Fibroblast of the aortic adventitia (primary cell): ENCODE data around the gene OBP2A. TPM values are rescaled to one million over a fixed set of nuclear protein-coding genes. Genes with fewer than 3 reads are reported as not detected.
"Not testable (repeated sequence)": the region's sequence is repeated elsewhere in the genome, so short reads cannot be mapped to it uniquely, and the experiment has no call there.

ENCODE experiments used
- DNase-seq: peaks from one replicate; pipeline ENCODE4 v3.0.0-alpha.2; 2010; ENCODE audit warnings: low read depth
- H3K4me3 ChIP-seq: 2 replicates; pipeline ENCODE4 v1.5.1; 2011; ENCODE audit warnings: low read depth, mild to moderate bottlenecking, control low read depth, low read length, moderate library complexity
- total RNA-seq: library from RNA; depleted of rRNA; stranded (reverse); fragments of >200 nt; gene quantifications from 2 replicates; pipeline ENCODE4 v1.2.3, GENCODE V29; 2012; ENCODE audit warnings: low replicate concordance
- TF ChIP-seq, protein P1 (sequence below): IDR thresholded peaks from 2 replicates; pipeline ENCODE4 v1.5.1; 2011; ENCODE audit warnings: mild to moderate bottlenecking, low read length, control low read depth, inconsistent platforms; ENCODE audit not compliant: insufficient read depth

Gene OBP2A, protein sequence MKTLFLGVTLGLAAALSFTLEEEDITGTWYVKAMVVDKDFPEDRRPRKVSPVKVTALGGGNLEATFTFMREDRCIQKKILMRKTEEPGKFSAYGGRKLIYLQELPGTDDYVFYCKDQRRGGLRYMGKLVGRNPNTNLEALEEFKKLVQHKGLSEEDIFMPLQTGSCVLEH
- not detected in 2 replicates for total RNA-seq

DNA sequence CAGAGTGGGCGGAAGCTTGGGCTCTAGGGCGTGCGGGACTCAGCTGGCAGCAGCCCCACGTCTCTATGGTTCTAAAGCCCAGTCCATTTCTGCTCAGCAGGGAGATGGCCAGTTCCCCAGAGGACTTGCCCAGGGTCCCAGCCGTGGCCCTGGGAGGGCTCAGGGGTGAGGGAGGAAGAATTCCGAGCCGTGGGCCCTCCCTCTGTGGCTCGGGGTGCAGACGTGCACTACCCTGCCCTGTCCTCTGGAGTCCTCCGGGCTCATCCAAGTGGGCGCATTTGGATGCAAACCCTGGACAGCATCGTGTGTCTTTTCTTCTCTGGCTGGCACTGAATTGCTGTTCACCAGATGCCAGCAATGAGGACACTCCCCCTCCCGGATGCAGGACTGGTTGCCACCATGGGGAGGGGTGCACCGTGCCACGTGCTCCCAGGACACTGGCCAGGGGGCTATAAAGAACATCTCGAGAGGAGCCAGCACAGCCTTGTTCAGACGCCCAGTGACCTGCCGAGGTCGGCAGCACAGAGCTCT lies at the start of gene OBP2A:
TSS of gene OBP2A (plus strand) at position 481 of the 531 bp plus-strand sequence. CDS start 55 bp downstream, outside the sequence.
- not testable (repeated sequence) for DNase-seq, H3K4me3 ChIP-seq

DNA sequence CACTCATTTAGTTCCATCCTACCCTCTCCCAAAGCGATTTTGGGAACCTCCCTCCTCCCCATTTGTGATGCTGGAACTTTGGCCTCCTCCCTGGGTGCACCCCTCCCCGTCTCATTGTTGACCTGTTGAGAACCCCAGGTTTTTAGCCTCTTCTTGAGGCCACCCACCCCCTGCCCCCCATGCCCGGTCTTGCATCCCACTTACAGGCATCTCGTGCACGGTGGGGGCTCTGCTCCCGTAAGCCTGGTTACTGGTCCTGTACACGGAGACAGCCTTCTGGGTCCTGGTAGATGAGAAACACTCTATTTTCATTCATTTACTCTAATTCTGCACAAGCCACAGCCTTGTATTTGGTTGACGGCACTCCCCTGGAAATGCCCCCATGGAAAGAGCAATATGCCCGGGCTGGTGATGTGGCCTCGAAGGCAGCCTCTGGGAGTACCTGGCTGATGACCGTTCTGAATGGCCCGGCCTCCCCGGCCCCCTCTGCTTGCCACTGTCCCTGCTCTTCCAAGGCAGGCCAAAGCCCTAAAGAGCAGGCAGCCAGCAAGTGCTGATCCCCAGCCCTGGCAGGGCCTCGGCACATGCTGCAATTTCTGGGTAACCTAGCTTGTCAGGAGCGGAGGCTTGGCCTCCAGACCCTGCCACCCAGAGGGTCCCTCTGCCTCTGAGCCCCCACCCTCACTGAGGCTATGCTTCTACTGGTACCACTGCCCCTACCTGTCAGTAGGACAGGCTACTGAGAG lies 47.4 kb upstream of the OBP2A start:
- no peak for DNase-seq
- TF ChIP-seq, protein P1, sequence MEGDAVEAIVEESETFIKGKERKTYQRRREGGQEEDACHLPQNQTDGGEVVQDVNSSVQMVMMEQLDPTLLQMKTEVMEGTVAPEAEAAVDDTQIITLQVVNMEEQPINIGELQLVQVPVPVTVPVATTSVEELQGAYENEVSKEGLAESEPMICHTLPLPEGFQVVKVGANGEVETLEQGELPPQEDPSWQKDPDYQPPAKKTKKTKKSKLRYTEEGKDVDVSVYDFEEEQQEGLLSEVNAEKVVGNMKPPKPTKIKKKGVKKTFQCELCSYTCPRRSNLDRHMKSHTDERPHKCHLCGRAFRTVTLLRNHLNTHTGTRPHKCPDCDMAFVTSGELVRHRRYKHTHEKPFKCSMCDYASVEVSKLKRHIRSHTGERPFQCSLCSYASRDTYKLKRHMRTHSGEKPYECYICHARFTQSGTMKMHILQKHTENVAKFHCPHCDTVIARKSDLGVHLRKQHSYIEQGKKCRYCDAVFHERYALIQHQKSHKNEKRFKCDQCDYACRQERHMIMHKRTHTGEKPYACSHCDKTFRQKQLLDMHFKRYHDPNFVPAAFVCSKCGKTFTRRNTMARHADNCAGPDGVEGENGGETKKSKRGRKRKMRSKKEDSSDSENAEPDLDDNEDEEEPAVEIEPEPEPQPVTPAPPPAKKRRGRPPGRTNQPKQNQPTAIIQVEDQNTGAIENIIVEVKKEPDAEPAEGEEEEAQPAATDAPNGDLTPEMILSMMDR: no peak
- no peak overlapping the region for H3K4me3 ChIP-seq

DNA sequence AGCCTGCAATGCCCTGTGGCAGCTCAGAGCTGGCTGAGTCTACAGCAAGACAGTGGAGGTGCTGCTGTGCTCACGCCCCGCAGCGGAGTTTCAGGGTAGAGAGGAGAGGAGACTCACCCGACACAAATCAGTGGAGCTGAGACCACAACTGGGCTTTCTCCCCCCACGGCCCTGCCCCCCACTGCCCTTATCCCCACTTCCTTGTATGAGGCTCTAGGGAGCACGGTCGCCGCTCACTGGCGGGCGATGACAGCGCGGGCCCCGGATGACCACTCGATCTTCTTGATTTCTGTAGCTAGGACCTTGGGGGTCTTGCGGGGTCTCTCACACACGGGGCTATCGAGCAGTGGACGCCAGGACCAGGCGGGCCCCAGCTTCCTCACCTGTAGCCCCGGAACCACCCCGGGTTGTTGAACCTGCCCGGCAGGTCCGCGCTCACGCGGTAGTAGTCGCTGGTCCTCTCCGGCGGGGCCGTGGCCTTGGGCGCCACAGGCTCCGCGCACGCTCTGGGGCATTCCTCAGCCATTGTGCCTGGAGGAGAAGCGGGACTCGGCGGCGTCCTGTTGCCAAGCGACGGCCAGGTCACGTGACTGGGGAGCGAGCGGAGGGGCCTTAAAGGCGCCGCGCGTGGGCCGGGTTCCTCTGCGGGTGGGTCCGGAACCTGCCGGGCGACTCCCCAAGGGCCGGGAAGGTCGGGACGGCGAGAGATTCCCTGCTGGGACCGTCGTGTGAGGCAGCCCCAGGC lies 46.4 kb upstream of the OBP2A start:
- peak; percentile 88 for DNase-seq
- TF ChIP-seq, protein P1: no peak
- H3K4me3 ChIP-seq: peak overlapping the region; percentile 82

DNA sequence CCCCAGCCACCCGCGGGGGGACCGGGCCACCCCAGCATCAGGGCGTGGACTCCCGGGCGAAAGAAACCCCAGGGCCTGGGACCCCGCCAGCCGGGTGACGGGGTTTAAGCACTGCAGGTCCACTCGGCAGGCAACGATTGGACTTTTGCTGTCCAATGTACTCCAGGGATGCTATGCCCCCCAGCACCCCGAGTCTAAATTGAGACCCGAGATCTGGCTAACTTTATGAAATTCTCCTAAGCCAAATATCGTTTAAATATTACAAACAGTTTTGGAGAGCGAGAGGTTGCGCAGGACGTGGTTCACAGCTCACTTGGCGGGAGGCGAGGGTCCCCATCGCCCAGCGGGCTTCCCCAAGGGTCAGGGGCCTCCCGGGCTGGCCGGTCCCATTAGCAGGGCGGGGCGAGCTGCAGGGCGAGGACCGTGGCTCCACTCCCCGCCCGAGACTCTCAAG lies 45.8 kb upstream of the OBP2A start:
- TF ChIP-seq, protein P1: no peak
- H3K4me3 ChIP-seq: peak overlapping the region; percentile 82
- peak; percentile 69 for DNase-seq

DNA sequence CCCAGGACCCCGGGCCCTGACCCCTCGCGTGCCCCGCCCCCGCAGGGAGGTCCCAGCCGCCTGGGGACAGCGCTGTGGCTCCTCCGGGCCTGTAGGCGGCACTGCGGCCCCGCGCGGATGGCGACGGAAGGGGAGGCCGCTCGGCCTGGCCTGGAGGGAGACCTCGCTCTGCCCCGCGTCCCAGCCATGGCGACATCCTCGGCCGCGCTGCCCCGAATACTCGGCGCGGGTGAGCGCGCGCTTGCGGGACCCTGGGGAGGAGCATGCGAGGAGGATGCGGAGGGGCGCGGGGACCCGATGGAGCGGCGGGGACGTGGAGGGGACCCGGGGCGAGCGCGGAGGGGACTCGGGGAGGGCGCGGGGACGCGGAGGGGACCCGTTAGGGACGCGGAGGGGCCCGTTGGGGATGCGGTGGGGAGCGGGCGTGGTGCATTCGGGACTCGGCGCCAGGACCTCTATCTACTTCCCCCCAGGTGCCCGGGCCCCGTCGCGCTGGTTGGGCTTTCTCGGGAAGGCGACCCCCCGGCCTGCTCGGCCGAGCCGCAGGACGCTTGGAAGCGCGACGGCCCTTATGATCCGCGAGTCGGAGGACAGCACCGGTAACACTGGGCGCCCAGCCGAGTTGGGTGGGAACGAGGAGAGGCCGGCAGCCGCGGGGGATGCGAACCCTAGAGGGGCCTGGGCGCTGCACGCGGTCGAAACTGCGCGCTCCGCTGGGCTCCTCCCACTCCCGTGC lies 45.2 kb upstream of the OBP2A start, which contains the start of gene MRPS2:
TSS of gene MRPS2 (plus strand) at position 158 of the 736 bp plus-strand sequence. CDS start at position 187, 29 bp downstream.
- DNase-seq: peak; percentile 80
- peak within 1 kb of the TSS; percentile 82 for H3K4me3 ChIP-seq
- TF ChIP-seq, protein P1: peak; percentile 73

DNA sequence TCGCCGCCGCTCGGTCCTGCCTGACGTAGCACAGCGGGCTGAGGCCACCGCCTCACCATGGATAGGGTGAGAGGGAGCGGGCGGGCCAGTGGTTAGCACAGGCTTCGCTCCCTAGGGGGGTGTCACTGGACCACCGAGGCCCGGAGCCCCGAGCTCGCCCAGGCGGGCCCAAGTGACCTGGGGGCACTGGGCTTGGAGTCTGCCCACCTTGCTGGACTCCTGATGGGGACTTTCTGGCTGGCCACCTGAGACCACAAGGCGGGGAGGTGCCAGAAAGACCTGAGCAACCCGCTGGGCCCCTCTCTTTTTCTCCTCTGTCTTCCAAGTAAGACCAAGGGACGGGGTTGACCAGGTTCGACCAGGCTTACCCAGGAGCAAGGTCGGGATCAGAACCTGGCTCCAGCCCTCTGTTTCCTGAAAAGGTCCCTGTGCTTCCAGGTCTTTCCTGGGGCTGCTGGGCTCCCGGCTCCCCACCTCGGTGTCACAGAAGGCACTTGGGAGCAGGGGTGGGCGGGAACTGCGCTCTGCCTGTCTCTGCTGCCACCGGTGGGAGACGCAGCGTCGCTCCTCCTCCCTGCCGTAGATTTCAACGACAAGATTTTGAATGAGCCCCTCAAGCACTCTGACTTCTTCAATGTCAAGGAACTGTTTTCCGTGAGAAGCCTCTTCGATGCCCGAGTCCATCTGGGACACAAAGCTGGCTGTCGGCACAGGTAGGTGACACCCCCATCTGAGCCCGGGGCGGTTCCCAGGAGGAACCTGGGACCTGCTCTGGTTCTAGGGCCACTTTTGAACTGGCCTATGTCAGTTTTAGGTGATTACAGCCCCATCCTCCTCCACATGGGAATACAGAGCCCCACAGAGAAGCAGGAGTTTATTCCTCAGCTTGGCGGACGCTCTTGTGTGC lies 44.4 kb upstream of the OBP2A start:
- H3K4me3 ChIP-seq: peak overlapping the region; percentile 82
- DNase-seq: no peak
- TF ChIP-seq, protein P1: no peak
